Middle frontal gyrus (tissue), 1 donor: ENCODE results near the gene ZSWIM3.

Experiments used
- DNase-seq: peaks from one replicate; pipeline ENCODE4 v3.0.0-alpha.2; 2015; ENCODE audit warnings: low spot score; ENCODE audit errors: extremely low spot score

The ZSWIM3 gene

GRCh38 chr20:45909336-45909808, 52.0 kb downstream of the ZSWIM3 start:
- DNase-seq = no peak

DNA sequence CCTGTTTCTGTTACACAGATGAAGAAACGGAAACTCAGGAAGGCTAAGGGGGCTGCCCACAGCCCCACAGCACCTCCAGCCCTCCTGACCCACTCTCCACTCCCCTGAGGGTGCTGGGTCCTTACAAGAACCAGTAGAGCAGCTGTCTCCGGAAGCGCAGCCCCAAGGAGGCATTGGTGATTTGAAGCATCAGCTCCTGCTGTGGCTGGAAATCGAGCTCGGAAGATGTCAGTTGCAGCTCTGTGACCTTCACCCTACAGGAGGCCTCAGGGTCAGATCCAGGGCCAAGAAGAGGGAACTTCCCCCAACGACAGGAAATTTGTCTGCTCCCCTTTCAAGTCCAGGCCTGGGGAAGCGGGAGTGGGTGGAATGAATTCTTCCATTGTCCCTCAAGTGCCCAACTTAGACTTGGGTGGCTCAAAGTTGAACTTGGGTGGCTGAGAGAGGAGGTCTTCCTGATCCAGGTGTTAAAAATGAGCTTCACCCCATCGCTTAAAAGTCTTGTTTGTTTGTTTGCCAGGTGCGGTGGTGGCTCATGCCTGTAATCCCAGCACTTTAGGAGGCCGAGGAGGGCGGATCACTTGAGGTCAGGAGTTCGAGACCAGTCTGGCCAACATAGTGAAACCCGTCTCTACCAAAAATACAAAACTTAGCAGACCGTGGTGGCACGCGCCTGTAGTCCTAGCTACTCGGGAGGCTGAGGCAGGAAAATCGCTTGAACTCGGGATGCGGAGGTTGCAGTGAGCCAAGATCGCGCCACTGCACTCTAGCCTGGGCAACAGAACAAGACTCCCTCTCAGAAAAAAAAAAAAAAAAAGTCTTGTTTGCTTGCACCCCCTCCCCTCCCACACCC, 52.6 kb downstream of the ZSWIM3 start:
- DNase-seq = no peak

GRCh38 chr20:45910670-45911485, 53.5 kb downstream of the ZSWIM3 start:
- peak; percentile 56 for DNase-seq

DNA sequence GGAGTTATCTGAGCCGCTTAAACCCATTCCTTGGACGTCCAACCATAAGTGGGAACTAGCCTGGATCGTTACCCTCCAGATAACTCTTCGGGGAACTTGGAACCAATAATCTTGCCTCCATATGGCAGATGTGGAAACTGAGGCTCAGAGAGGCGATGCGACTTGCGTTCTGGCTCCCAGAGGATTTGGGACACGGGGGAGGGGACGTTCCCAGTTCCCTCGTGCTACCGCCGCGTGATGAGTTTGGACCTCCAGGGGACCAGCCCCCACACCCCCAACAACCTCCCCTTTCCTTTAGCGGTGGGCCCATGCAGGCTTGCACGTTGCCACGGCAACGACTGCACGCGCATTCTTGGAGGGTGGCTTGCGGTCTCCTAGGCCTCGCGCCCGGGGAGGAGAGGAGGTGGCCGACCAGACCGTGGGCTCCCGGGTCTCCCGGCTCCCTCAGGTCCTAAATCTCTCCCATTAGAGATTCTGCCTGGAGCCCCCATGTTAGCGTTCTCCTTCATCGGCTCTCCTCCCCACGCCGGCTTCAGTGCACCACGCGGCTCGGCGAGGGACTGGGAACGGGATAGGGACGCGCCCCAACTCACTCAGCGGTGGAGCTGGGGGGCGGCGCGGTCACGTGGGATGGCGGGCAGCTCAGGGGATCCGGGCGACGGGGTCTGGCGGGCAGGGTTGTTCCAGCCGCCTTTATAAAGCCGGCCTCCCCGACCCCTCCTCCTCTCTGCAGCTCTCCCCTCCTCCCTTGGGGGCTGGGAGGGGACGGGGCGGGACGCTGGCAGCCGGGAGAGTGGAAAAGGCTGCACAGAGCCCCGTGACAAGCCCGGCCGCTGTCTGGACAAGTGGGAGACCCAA, 54.3 kb downstream of the ZSWIM3 start, which contains the start of gene PLTP:
Gene PLTP, minus strand, starts transcription at position 670 of the 858 bp plus-strand sequence. CDS start 703 bp downstream, outside the sequence.
- no peak for DNase-seq

DNA sequence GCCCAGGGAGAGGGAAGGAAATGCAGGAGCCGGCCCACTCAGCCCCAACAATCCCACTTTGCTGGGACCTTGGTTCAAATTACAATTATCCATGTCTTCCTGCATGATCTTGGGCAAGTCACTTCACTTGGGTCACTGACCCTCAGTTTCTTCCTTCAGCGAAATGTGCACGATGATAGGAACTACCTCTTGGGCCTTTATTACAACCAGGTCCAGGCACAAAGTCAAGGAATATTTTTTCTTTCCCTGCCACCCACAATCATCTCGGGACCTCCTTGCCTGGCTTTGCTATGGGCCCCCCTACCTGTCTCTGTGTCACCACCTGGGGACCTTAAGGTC, 54.9 kb downstream of the ZSWIM3 start:
- DNase-seq = no peak

DNA sequence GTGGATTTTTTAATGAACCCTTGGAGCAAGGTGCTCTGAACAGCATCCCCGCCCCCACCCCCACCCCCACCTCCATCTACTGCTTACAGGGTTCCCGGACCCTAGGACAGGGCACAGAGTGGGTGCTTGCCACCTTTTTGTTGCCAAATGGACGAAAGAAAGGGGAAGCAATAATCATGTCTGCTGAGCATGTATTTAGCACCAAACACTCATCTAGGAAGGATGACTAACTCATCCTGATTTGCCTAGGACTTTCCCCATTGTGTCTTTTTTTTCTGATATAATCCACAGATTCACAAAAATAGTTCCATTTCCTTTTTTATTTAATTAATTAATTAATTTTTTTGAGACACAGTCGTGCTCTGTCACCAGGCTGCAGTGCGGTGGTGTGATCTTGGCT, 55.7 kb downstream of the ZSWIM3 start:
- no peak for DNase-seq

GRCh38 chr20:45917790-45918141, 60.4 kb downstream of the ZSWIM3 start:
- peak; percentile 8 for DNase-seq

GRCh38 chr20:45918182-45918737, 60.8 kb downstream of the ZSWIM3 start:
- no peak for DNase-seq

- DNase-seq = no peak
These were observed 61.5 kb downstream of the ZSWIM3 start for GRCh38 chr20:45918779-45919537.

- DNase-seq = no peak
These were observed 62.4 kb downstream of the ZSWIM3 start for GRCh38 chr20:45919542-45920399.

DNA sequence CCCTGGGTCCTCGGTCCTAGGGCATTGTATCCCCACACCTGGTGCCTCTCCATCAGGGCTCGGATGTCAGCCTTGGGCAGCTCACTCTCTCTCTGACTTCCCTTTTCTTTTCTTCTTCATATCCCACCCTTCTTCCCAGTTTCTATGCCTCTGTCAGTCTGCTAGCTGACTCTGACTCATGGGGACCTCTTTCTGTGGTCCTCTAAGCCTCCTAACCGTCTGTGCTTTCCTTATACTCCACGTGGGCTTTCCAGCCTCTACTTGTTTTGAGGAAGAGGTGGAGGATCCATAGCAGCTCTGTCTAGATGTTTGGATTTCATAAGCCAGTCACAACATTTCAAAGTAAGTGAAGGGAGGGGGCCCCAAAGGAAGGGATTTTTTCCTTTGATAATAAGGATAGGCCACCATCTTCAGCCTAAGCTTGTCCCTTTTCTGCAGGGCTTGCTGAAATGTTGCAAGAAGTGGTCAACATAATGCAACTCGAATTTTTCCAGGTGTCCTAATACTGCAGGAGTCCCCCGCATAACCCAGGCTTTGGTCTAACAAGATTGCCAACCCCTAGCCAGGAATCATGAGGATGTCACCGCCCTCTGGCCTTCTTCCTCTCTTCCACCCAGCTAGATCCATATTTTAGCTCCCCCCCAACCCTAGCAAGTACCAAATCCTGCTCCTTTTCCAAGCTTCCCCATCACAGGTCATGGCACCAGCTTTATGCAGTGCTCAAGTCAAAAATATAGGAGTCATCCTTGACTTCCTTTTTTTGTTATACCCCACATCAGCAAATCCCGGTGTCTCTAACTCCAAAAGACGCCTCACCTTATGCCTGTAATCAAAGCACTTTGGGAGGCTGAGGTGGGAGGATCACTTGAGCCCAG, 63.3 kb downstream of the ZSWIM3 start:
- no peak for DNase-seq

- DNase-seq = no peak
These were observed 64.1 kb downstream of the ZSWIM3 start for GRCh38 chr20:45921337-45922189.

DNA sequence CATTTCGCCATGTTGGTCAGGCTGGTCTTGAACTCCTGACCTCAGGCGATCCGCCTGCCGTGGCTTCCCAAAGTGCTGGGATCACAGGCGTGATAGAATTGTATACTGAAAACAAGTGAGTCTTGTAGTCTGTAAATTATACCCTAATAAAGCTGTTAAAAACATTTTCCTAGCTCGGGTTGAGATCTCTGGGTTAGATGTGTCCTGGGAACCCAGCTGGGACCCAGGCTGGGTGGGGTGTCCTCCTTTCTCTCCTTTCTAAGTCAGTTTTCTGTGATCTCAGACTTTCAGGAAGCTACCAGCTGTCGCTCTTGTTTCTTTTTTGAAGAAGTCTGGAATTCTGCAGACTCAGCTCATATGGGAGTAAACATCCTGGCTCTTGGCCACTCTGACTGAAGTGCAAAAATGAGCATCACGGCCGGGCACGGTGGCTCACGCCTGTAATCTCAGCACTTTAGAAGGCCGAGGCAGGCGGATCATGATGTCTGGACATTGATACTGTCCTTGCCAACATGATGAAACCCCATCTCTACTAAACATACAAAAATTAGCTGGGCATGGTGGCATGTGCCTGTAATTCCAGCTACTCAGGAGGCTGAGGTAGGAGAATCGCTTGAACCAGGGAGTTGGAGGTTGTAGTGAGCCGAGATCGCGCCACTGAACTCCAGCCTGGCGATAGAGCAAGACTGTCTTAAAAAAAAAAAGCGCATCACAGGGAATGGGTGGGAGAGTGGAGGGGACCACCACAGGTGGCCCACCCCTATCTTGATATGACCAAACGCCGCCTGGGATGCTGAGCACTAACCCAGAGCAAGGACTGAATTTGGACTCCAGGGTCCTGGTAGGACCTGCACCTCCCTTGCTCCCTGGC, 67.2 kb downstream of the ZSWIM3 start:
- DNase-seq = peak; percentile 31

- no peak for DNase-seq
These were observed 68.5 kb downstream of the ZSWIM3 start for GRCh38 chr20:45925821-45926506.

DNA sequence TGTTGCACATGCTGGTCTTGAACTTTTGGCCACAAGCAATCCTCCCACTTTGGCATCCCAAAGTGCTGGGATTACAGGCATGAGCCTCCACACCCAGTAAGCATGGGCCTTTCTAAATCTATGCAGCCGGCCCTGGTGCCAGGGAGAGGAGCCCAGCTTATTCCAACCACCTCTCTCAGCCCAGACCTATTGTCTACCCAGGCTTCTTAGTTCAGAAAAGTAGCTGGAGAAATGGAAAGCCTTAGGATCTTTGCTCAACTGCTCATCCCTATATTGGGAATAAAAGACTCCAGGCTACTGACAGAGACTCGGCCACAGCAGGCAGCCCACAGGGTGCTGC, 69.3 kb downstream of the ZSWIM3 start:
- no peak for DNase-seq
